OCI-LY1 (cell line): ENCODE results near the gene OXSR1.

Source experiments
- EZH2 ChIP-seq: fragments of 200-600 bp; sonication (generic), shearing (Covaris generic); IDR thresholded peaks from 2 replicates; pipeline ENCODE4 v1.8.0; 2017; ENCODE audit warnings: borderline replicate concordance, mixed run types, mild to moderate bottlenecking, antibody characterized with exemption, low read length, moderate library complexity, mixed read lengths
- TF ChIP-seq, protein P1 (sequence below): fragments of 200-600 bp; sonication (generic), shearing (Covaris generic); IDR thresholded peaks from 2 replicates; pipeline ENCODE4 v1.5.1; 2017; ENCODE audit warnings: mild to moderate bottlenecking, antibody characterized with exemption, low read length, moderate library complexity, mixed read lengths

DNA sequence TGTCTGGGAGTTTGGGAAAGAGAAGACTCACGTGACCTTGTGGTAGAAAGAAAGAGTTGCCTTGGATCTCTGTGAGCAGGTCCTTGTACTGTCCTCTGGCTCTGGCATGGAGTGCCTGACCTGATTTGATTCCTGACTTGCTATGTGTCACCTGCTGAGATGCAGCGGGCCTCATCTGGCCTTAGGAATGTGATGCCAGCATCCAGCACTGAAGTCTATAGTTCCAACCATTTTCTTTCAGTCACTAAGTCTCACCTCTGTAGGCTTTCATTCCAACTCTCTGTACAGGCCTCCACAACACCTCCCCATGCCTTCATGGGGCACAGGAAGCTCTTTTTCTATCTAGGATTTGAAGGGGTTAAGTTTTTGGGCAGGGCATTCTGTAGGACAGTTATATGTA lies 12.1 kb upstream of the OXSR1 start:
- TF ChIP-seq, protein P1, sequence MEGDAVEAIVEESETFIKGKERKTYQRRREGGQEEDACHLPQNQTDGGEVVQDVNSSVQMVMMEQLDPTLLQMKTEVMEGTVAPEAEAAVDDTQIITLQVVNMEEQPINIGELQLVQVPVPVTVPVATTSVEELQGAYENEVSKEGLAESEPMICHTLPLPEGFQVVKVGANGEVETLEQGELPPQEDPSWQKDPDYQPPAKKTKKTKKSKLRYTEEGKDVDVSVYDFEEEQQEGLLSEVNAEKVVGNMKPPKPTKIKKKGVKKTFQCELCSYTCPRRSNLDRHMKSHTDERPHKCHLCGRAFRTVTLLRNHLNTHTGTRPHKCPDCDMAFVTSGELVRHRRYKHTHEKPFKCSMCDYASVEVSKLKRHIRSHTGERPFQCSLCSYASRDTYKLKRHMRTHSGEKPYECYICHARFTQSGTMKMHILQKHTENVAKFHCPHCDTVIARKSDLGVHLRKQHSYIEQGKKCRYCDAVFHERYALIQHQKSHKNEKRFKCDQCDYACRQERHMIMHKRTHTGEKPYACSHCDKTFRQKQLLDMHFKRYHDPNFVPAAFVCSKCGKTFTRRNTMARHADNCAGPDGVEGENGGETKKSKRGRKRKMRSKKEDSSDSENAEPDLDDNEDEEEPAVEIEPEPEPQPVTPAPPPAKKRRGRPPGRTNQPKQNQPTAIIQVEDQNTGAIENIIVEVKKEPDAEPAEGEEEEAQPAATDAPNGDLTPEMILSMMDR: no peak
- TF ChIP-seq EZH2: no peak
